Measurements from ENCODE around the gene ELFN1. TPM values are rescaled to one million over a fixed set of nuclear protein-coding genes. Genes with fewer than 3 reads are reported as not detected.

The ELFN1 gene
- total RNA-seq, 1 donor from 2014 or later: 0.65 TPM

GRCh38 chr7:1712907-1713501 is 42.9 kb downstream of the ELFN1 start:
- Mint-ChIP-seq H3K27me3 (ENCODE audit: low read depth) (peaks cover 13% of the 10 kb centered on the region), H3K27ac (ENCODE audit: unreplicated experiment) (no peak overlapping the region), H3K4me1 (ENCODE audit: low read depth) (peaks cover 8% of the 10 kb centered on the region), H3K4me3 (ENCODE audit: unreplicated experiment) (no peak overlapping the region), H3K9me3 (ENCODE audit: low read depth) (peaks cover 3% of the 10 kb centered on the region), H3K36me3 (ENCODE audit: low read depth) (no peaks in the 10 kb centered on the region)
- TF ChIP-seq CTCF (IDR thresholded peaks at IDR 0.05): no peak
- DNase-seq (ENCODE audit: low spot score): peak; percentile 75

- DNase-seq (ENCODE audit: low spot score): peak; percentile 59
- Mint-ChIP-seq H3K27me3 (ENCODE audit: low read depth) (peaks cover 13% of the 10 kb centered on the region), H3K4me1 (ENCODE audit: low read depth) (peaks cover 8% of the 10 kb centered on the region), H3K9me3 (ENCODE audit: low read depth) (peaks cover 3% of the 10 kb centered on the region), H3K27ac (ENCODE audit: unreplicated experiment) (no peak overlapping the region), H3K4me3 (ENCODE audit: unreplicated experiment) (no peak overlapping the region), H3K36me3 (ENCODE audit: low read depth) (no peaks in the 10 kb centered on the region)
- no peak for TF ChIP-seq CTCF (IDR thresholded peaks at IDR 0.05)
Measured at GRCh38 chr7:1713502-1714484, 43.7 kb downstream of the ELFN1 start.

- TF ChIP-seq CTCF (IDR thresholded peaks at IDR 0.05): no peak
Measured at GRCh38 chr7:1714583-1715330, 44.7 kb downstream of the ELFN1 start.

GRCh38 chr7:1715331-1715625 is 45.2 kb downstream of the ELFN1 start:
- Mint-ChIP-seq H3K4me1 (ENCODE audit: low read depth) (peaks cover 8% of the 10 kb centered on the region), H3K36me3 (ENCODE audit: low read depth) (no peaks in the 10 kb centered on the region), H3K9me3 (ENCODE audit: low read depth) (no peaks in the 10 kb centered on the region), H3K27ac (ENCODE audit: unreplicated experiment) (no peak overlapping the region), H3K27me3 (ENCODE audit: low read depth) (peaks cover 13% of the 10 kb centered on the region), H3K4me3 (ENCODE audit: unreplicated experiment) (no peak overlapping the region)
- no peak for TF ChIP-seq CTCF (IDR thresholded peaks at IDR 0.05)
- DNase-seq (ENCODE audit: low spot score): no peak

More at GRCh38 chr7:1714583-1715330, 44.7 kb downstream of the ELFN1 start:
- Mint-ChIP-seq H3K4me3 (ENCODE audit: unreplicated experiment) (no peak overlapping the region), H3K4me1 (ENCODE audit: low read depth) (peaks cover 8% of the 10 kb centered on the region), H3K9me3 (ENCODE audit: low read depth) (peaks cover 2% of the 10 kb centered on the region), H3K36me3 (ENCODE audit: low read depth) (no peaks in the 10 kb centered on the region), H3K27me3 (ENCODE audit: low read depth) (peaks cover 13% of the 10 kb centered on the region), H3K27ac (ENCODE audit: unreplicated experiment) (no peak overlapping the region)
- DNase-seq (ENCODE audit: low spot score): no peak

GRCh38 chr7:1715671-1716074 is 45.6 kb downstream of the ELFN1 start:
- Mint-ChIP-seq H3K9me3 (ENCODE audit: low read depth) (no peaks in the 10 kb centered on the region), H3K27me3 (ENCODE audit: low read depth) (peaks cover 13% of the 10 kb centered on the region), H3K4me1 (ENCODE audit: low read depth) (peaks cover 8% of the 10 kb centered on the region), H3K36me3 (ENCODE audit: low read depth) (no peaks in the 10 kb centered on the region), H3K27ac (ENCODE audit: unreplicated experiment) (no peak overlapping the region), H3K4me3 (ENCODE audit: unreplicated experiment) (no peak overlapping the region)
- no peak for DNase-seq (ENCODE audit: low spot score)
- no peak for TF ChIP-seq CTCF (IDR thresholded peaks at IDR 0.05)
